Measurements from ENCODE around the gene CTDSPL. TPM values are rescaled to one million over a fixed set of nuclear protein-coding genes. Genes with fewer than 3 reads are reported as not detected.

The CTDSPL gene
- total and polyA plus RNA-seq, 10 of the 15 experiments (the other 5 are each of a cell fraction or from before 2014, with no cell fraction given), result 0.05 to 0.51 (median 0.18) TPM; not detected in 6

GRCh38 chr3:37945156-37945806 lies 83.6 kb downstream of the CTDSPL start (continued):
- no peak for TF ChIP-seq ZNF687 (IDR thresholded peaks at IDR 0.05)
- no peak for TF ChIP-seq HSF1 (IDR thresholded peaks at IDR 0.05; ENCODE audit: low read depth, low read length)
- TF ChIP-seq JUND (IDR thresholded peaks at IDR 0.05; ENCODE audit: low read depth, low read length), result no peak
- TF ChIP-seq, protein P1, sequence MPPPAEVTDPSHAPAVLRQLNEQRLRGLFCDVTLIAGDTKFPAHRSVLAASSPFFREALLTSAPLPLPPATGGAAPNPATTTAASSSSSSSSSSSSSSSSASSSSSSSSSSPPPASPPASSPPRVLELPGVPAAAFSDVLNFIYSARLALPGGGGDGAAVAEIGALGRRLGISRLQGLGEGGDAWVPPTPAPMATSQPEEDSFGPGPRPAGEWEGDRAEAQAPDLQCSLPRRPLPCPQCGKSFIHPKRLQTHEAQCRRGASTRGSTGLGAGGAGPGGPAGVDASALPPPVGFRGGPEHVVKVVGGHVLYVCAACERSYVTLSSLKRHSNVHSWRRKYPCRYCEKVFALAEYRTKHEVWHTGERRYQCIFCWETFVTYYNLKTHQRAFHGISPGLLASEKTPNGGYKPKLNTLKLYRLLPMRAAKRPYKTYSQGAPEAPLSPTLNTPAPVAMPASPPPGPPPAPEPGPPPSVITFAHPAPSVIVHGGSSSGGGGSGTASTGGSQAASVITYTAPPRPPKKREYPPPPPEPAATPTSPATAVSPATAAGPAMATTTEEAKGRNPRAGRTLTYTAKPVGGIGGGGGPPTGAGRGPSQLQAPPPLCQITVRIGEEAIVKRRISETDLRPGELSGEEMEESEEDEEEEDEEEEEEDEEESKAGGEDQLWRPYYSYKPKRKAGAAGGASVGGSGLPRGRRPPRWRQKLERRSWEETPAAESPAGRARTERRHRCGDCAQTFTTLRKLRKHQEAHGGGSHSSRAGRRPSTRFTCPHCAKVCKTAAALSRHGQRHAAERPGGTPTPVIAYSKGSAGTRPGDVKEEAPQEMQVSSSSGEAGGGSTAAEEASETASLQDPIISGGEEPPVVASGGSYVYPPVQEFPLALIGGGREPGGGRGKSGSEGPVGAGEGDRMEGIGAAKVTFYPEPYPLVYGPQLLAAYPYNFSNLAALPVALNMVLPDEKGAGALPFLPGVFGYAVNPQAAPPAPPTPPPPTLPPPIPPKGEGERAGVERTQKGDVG (CRISPR knock-in tag; IDR thresholded peaks at IDR 0.05), result no peak

Data from GM12878 (cell line).